ENCODE measurements around the gene PTPRD. TPM values are rescaled to one million over a fixed set of nuclear protein-coding genes. Genes with fewer than 3 reads are reported as not detected.

Gene PTPRD
- total and polyA plus RNA-seq, 2 experiments from 2014 or later = 11.5 to 58.0 TPM

- no peak for TF ChIP-seq REST (IDR thresholded peaks at IDR 0.05; ENCODE audit: unreplicated experiment)
- TF ChIP-seq CTCF (conservative IDR thresholded peaks at IDR 0.05; ENCODE audit: low read depth in 2 of 2) = no peak
- no peak for TF ChIP-seq STAT1 (IDR thresholded peaks at IDR 0.05; ENCODE audit: unreplicated experiment)
- TF ChIP-seq POLR2AphosphoS5 (IDR thresholded peaks at IDR 0.05; ENCODE audit: low read depth) = no peak
Observed at GRCh38 chr9:8348756-8349155, 2264.0 kb downstream of the PTPRD start (continued).

- Histone ChIP-seq H3K27me3 (ENCODE audit: insufficient read depth) (no peaks in the 10 kb centered on the region), H3K4me1 (ENCODE audit: insufficient read depth) (no peaks in the 10 kb centered on the region), H3K27ac (ENCODE audit: low read depth) (no peak overlapping the region), H3F3A (replicated peaks; ENCODE audit: low read depth) (no peaks in the 10 kb centered on the region), H3K36me3 (ENCODE audit: insufficient read depth) (no peaks in the 10 kb centered on the region), H3K9me2 (ENCODE audit: insufficient read depth) (no peaks in the 10 kb centered on the region), H3K4me3 (no peak overlapping the region), H2AFZ (no peak overlapping the region), H3K4me2 (no peak overlapping the region), H4K20me1 (replicated peaks; ENCODE audit: insufficient read depth) (no peaks in the 10 kb centered on the region), H3K79me2 (replicated peaks; ENCODE audit: insufficient read depth) (no peaks in the 10 kb centered on the region)
- TF ChIP-seq NANOG (IDR thresholded peaks at IDR 0.05; ENCODE audit: borderline replicate concordance) (no peak), ZNF462 (CRISPR knock-in tag; IDR thresholded peaks at IDR 0.05) (no peak), ZNF331 (CRISPR knock-in tag; IDR thresholded peaks at IDR 0.05; ENCODE audit: low read depth) (no peak), ETS1 (IDR thresholded peaks at IDR 0.05) (no peak), STAT1 (IDR thresholded peaks at IDR 0.05; ENCODE audit: unreplicated experiment) (no peak), EZH2phosphoT487 (IDR thresholded peaks at IDR 0.05; ENCODE audit: unreplicated experiment) (no peak)
- no peak overlapping the region for H3K4me3 Mint-ChIP-seq
- no peak overlapping the region for H3K27ac Mint-ChIP-seq
- H3K36me3 Mint-ChIP-seq (ENCODE audit: low read depth) = no peaks in the 10 kb centered on the region
- H3K27me3 Mint-ChIP-seq (ENCODE audit: insufficient read depth, low read depth, poor library complexity) = no peaks in the 10 kb centered on the region
- no peak for DNase-seq (ENCODE audit: low spot score)
- H3K9me3 Mint-ChIP-seq = no peaks in the 10 kb centered on the region
- no peak for ATAC-seq
- H3K4me1 Mint-ChIP-seq = no peaks in the 10 kb centered on the region
Observed at GRCh38 chr9:8346296-8346695, 2266.5 kb downstream of the PTPRD start.
